K562 (cell line): ENCODE data around the gene HGS. TPM values are rescaled to one million over a fixed set of nuclear protein-coding genes. Genes with fewer than 3 reads are reported as not detected.
"Not testable (repeated sequence)": the region's sequence is repeated elsewhere in the genome, so short reads cannot be mapped to it uniquely, and the experiment has no call there.

Source experiments
- ATAC-seq: fragments of 200-7000 bp; cut with Tn5 transposase; 3 replicates; pipeline ENCODE4 v1.9.1; 2020; ENCODE audit warnings: moderate library complexity
- BruUV-seq: library from RNA; stranded (reverse); fragments of 400-500 nt; replicated peaks from 2 replicates; lab custom pipeline; 2021; lab: Mats Ljungman, UMichigan
- CTCF ChIA-PET: fragments of 300-600 bp; formaldehyde crosslinking; extraction: SDS; loops from one replicate; lab custom pipeline; 2021; ENCODE audit warnings: low intra/inter-chr PET ratio; lab: Yijun Ruan, JAX
- POLR2A ChIA-PET: fragments of 300-600, 350-650 bp; sonication (Branson Sonifier 250); formaldehyde crosslinking; extraction: SDS; loops from one replicate; lab custom pipeline; 2021; ENCODE audit warnings: antibody characterized with exemption, inconsistent platforms; lab: Yijun Ruan, JAX
- DNase-seq, 4 experiments: peaks; one replicate each; pipeline versions ENCODE4 v3.0.0 to v3.0.0-alpha.2; 2011 to 2018; ENCODE audit warnings: low spot score in 3 of 4, mixed read lengths in 3 of 4; ENCODE audit errors: extremely low read depth in 1 of 4
- FAIRE-seq: peaks from 2 replicates; lab custom pipeline; 2011; peaks lifted over from hg19 to GRCh38; lab: Jason Lieb, UNC
- H2AFZ ChIP-seq: 2 replicates; pipeline ENCODE4 v1.6.0; 2011; ENCODE audit warnings: low read depth, low read length, control low read depth, inconsistent platforms
- H3K27ac ChIP-seq: fragments of 200-600 bp; 3 replicates; pipeline ENCODE4 v1.8.0; 2011; ENCODE audit warnings: low read depth, mild to moderate bottlenecking, control low read depth, inconsistent platforms, low read length, moderate library complexity, mixed read lengths; ENCODE audit errors: extremely low read depth
- H3K27me3 ChIP-seq, 2 experiments: fragments of 300-600 bp in 1 of 2; 2 replicates in 1 of 2; 3 replicates in 1 of 2; pipeline versions ENCODE4 v1.6.0 to v1.8.0; 2011; ENCODE audit warnings: inconsistent platforms in 2 of 2, low read length in 2 of 2, mild to moderate bottlenecking in 1 of 2, mixed read lengths in 1 of 2, moderate library complexity in 1 of 2; ENCODE audit not compliant: control insufficient read depth in 2 of 2, insufficient read depth in 2 of 2
- H3K36me3 ChIP-seq: fragments of 300-600 bp; 3 replicates; pipeline ENCODE4 v1.8.0; 2011; ENCODE audit warnings: mild to moderate bottlenecking, low read length, inconsistent platforms; ENCODE audit not compliant: control insufficient read depth, insufficient read depth
- H3K4me1 ChIP-seq, 2 experiments: fragments of 200-600 bp in 1 of 2; replicated peaks in 1 of 2; 2 replicates in 1 of 2; 3 replicates in 1 of 2; pipeline versions ENCODE4 v1.5.1 to v1.8.0; 2011; ENCODE audit warnings: inconsistent platforms in 2 of 2, low read length in 2 of 2, mild to moderate bottlenecking in 1 of 2, mixed read lengths in 1 of 2, moderate library complexity in 1 of 2; ENCODE audit not compliant: control insufficient read depth in 2 of 2, insufficient read depth in 2 of 2
- H3K4me2 ChIP-seq: 2 replicates; pipeline ENCODE4 v1.6.1; 2011; ENCODE audit warnings: low read length, control low read depth, inconsistent platforms, mixed read lengths; ENCODE audit not compliant: insufficient read depth
- H3K4me3 ChIP-seq: fragments of 200-600 bp; sonication (generic), shearing (Covaris generic); 2 replicates; pipeline ENCODE4 v1.5.1; 2016; ENCODE audit warnings: control low read depth, inconsistent platforms
- H3K79me2 ChIP-seq: fragments of 200-600 bp; 3 replicates; pipeline ENCODE4 v1.8.0; 2011; ENCODE audit warnings: low read length, inconsistent platforms; ENCODE audit not compliant: control insufficient read depth, insufficient read depth
- H3K9ac ChIP-seq, 2 experiments: 2 replicates each; pipeline versions ENCODE4 v1.6.0 to v1.6.1; 2011; ENCODE audit warnings: low read depth in 2 of 2, low read length in 2 of 2, control low read depth in 1 of 2, inconsistent platforms in 1 of 2, mild to moderate bottlenecking in 1 of 2, mixed read lengths in 1 of 2; ENCODE audit not compliant: insufficient read depth in 1 of 2
- H3K9me1 ChIP-seq: one replicate; pipeline ENCODE4 v1.6.0; 2011; ENCODE audit warnings: inconsistent platforms, mild to moderate bottlenecking, low read length, moderate library complexity; ENCODE audit not compliant: control insufficient read depth, insufficient read depth
- H3K9me3 ChIP-seq: replicated peaks from 2 replicates; pipeline ENCODE4 v1.5.1; 2011; ENCODE audit warnings: low read depth, low read length, inconsistent platforms; ENCODE audit not compliant: control insufficient read depth, insufficient read depth
- H4K20me1 ChIP-seq: replicated peaks from 2 replicates; pipeline ENCODE4 v1.6.1; 2011; ENCODE audit warnings: low read length, inconsistent platforms, mixed read lengths; ENCODE audit not compliant: control insufficient read depth, insufficient read depth
- CXXC5 ChIP-seq: fragments of 250-450 bp; sonication (Bioruptor Pico); IDR thresholded peaks from 2 replicates; pipeline ENCODE4 v1.8.0; 2022; ENCODE audit warnings: inconsistent platforms, mild to moderate bottlenecking, moderate library complexity
- FOXK2 ChIP-seq, 2 experiments: fragments of 450-650 bp; IDR thresholded peaks in 1 of 2; conservative IDR thresholded peaks in 1 of 2; 2 replicates each; pipeline ENCODE4 v1.6.1; 2016; ENCODE audit warnings: low read depth in 2 of 2, mild to moderate bottlenecking in 1 of 2
- POLR2A ChIP-seq: fragments of 450-650 bp; conservative IDR thresholded peaks from 2 replicates; pipeline ENCODE4 v1.6.1; 2016
- RAD21 ChIP-seq, 2 experiments: fragments of 250-450 bp in 1 of 2; fragments of 450-650 bp in 1 of 2; sonication (Bioruptor Pico) in 1 of 2; formaldehyde crosslinking in 1 of 2; IDR thresholded peaks in 1 of 2; conservative IDR thresholded peaks in 1 of 2; 2 replicates each; pipeline versions ENCODE4 v1.4.0 to v1.8.0; 2020 to 2022; ENCODE audit warnings: mild to moderate bottlenecking in 2 of 2, moderate library complexity in 1 of 2
- SMC3 ChIP-seq: conservative IDR thresholded peaks from 2 replicates; pipeline ENCODE4 v1.6.1; 2011; ENCODE audit warnings: low read depth, low read length, improper control_type of control experiment; ENCODE audit not compliant: insufficient read depth
- WGBS: fragments of 100-300 bp; shearing (Covaris generic); methylation state at CpG from one replicate; pipeline ENCODE4 v1.1.6; 2016; ENCODE audit warnings: low coverage, mixed read lengths; ENCODE audit not compliant: insufficient coverage; ENCODE audit errors: missing lambda C conversion rate; 5-methylcytosine and 5-hydroxymethylcytosine counted together
- in situ Hi-C: fragments of 300-500 bp; cut with MboI; formaldehyde crosslinking; loops from 4 replicates; pipeline ENCODE4 v1.15.0; 2018; ENCODE audit warnings: inconsistent platforms, mixed read lengths
- intact Hi-C: fragments of 100-400 bp; cut with micrococcal nuclease; formaldehyde crosslinking; loops from 2 replicates; pipeline ENCODE4 v1.14.2; 2022
- polyA plus RNA-seq, 8 experiments: library from polyadenylated mRNA; depleted of rRNA in 4 of 8; stranded (reverse) in 5 of 8; unstranded in 3 of 8; fragments of >200 nt; fragmentation: Nextera tagmentation in 2 of 8; fragmentation: Illumina TruSeq in 1 of 8; extraction: Ambion mirVana in 2 of 8; extraction: Trizol in 1 of 8; gene quantifications; 2 replicates each; pipeline versions ENCODE4 v1.2.1 to v1.2.3, GENCODE V29; 2011 to 2014; ENCODE audit warnings: inconsistent platforms in 1 of 8, missing spikeins in 1 of 8
- total RNA-seq, 7 experiments: library from RNA; depleted of rRNA in 6 of 7; stranded (reverse); fragments of >200 nt in 6 of 7; fragmentation: Illumina TruSeq in 2 of 7; extraction: Trizol in 2 of 7; gene quantifications; 2 replicates each; pipeline versions ENCODE4 v1.2.1 to v1.2.3, GENCODE V29; 2011 to 2021; ENCODE audit warnings: low replicate concordance in 1 of 7
- TF ChIP-seq, protein P1 (sequence below), 3 experiments: IDR thresholded peaks in 2 of 3; conservative IDR thresholded peaks in 1 of 3; 2 replicates each; pipeline ENCODE4 v1.5.1; 2011 to 2012; ENCODE audit warnings: low read length in 3 of 3, mild to moderate bottlenecking in 3 of 3, control low read depth in 2 of 3, improper control_type of control experiment in 1 of 3, inconsistent platforms in 1 of 3, low read depth in 1 of 3, mixed read lengths in 1 of 3, moderate library complexity in 1 of 3; ENCODE audit not compliant: insufficient read depth in 2 of 3
- TF ChIP-seq, protein P2 (sequence below), 2 experiments: fragments of 450-650 bp; formaldehyde crosslinking in 1 of 2; IDR thresholded peaks; 2 replicates each; pipeline versions ENCODE4 v1.4.0 to v1.6.1; 2014 to 2020; ENCODE audit warnings: mild to moderate bottlenecking in 2 of 2, borderline replicate concordance in 1 of 2, low read depth in 1 of 2

The HGS gene
- total and polyA plus RNA-seq, 9 of the 15 experiments (the other 6 are each of a cell fraction or from before 2014, with no cell fraction given): 3.9 to 176 (median 77.1) TPM

DNA sequence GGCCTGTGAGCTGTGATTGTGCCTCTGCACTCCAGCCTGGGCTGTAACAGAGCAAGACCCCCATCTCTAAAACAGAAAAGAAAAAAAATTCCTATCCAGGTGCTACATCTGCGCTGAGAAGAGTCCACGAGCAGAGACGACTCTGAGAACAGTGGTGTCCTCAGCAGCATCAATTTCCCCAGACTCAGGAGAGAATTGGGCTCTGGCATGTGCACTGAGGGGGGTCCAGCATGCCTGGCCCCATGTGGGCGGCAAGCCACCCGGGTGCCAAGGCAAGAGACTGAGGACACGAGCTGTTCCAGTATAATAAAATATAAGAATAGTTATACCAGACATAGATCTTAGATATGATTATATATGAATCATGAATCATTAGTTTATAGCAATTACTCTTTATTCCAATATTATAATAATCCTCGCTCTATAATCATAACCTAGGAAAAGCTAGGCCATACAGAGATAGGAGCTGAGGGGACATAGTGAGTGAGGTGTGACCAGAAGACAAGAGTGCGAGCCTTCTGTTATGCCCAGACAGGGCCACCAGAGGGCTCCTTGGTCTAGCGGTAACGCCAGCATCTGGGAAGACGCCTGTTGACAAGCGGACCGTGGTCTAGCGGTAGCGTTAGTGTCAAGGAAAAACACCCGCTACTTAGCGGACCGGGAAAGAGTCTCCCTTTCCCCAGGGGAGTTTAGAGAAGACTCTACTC lies 8.1 kb upstream of the HGS start:
- BruUV-seq, in situ Hi-C loops, CTCF ChIA-PET: not testable (repeated sequence)
- TF ChIP-seq, protein P1, sequence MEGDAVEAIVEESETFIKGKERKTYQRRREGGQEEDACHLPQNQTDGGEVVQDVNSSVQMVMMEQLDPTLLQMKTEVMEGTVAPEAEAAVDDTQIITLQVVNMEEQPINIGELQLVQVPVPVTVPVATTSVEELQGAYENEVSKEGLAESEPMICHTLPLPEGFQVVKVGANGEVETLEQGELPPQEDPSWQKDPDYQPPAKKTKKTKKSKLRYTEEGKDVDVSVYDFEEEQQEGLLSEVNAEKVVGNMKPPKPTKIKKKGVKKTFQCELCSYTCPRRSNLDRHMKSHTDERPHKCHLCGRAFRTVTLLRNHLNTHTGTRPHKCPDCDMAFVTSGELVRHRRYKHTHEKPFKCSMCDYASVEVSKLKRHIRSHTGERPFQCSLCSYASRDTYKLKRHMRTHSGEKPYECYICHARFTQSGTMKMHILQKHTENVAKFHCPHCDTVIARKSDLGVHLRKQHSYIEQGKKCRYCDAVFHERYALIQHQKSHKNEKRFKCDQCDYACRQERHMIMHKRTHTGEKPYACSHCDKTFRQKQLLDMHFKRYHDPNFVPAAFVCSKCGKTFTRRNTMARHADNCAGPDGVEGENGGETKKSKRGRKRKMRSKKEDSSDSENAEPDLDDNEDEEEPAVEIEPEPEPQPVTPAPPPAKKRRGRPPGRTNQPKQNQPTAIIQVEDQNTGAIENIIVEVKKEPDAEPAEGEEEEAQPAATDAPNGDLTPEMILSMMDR (IDR thresholded peaks at IDR 0.05 in 2 of 3, conservative IDR thresholded peaks at IDR 0.05 in 1 of 3; ENCODE audit: insufficient read depth in 2 of 3, low read depth in 1 of 3, low read length in 3 of 3): peak; percentile 44 to 56 (median 50)
- peak; percentile 4; the same call in 1 of the 2 replicates for TF ChIP-seq POLR2A
- peak; percentile 46; the same call in 1 of the 2 replicates for TF ChIP-seq CXXC5 (CRISPR knock-in tag)
- TF ChIP-seq SMC3: peak; percentile 34
- TF ChIP-seq, protein P2, sequence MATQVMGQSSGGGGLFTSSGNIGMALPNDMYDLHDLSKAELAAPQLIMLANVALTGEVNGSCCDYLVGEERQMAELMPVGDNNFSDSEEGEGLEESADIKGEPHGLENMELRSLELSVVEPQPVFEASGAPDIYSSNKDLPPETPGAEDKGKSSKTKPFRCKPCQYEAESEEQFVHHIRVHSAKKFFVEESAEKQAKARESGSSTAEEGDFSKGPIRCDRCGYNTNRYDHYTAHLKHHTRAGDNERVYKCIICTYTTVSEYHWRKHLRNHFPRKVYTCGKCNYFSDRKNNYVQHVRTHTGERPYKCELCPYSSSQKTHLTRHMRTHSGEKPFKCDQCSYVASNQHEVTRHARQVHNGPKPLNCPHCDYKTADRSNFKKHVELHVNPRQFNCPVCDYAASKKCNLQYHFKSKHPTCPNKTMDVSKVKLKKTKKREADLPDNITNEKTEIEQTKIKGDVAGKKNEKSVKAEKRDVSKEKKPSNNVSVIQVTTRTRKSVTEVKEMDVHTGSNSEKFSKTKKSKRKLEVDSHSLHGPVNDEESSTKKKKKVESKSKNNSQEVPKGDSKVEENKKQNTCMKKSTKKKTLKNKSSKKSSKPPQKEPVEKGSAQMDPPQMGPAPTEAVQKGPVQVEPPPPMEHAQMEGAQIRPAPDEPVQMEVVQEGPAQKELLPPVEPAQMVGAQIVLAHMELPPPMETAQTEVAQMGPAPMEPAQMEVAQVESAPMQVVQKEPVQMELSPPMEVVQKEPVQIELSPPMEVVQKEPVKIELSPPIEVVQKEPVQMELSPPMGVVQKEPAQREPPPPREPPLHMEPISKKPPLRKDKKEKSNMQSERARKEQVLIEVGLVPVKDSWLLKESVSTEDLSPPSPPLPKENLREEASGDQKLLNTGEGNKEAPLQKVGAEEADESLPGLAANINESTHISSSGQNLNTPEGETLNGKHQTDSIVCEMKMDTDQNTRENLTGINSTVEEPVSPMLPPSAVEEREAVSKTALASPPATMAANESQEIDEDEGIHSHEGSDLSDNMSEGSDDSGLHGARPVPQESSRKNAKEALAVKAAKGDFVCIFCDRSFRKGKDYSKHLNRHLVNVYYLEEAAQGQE (IDR thresholded peaks at IDR 0.05; ENCODE audit: borderline replicate concordance): peak; percentile 42; the same call in 1 of the 2 replicates
- TF ChIP-seq, protein P2 (CRISPR knock-in tag; IDR thresholded peaks at IDR 0.05; ENCODE audit: low read depth): not testable (repeated sequence)
- peak; percentile 43 to 66; a peak in 3 of 4 replicates for TF ChIP-seq RAD21 (CRISPR knock-in tag; conservative IDR thresholded peaks at IDR 0.05 in 1 of 2, IDR thresholded peaks at IDR 0.05 in 1 of 2)
- TF ChIP-seq FOXK2 (conservative IDR thresholded peaks at IDR 0.05 in 1 of 2, IDR thresholded peaks at IDR 0.05 in 1 of 2; ENCODE audit: low read depth in 2 of 2): peak; percentile 64 to 72; a peak in 3 of 4 replicates

More for the DNA sequence above, 8.1 kb upstream of the HGS start:
- H3K4me3 ChIP-seq, H3K79me2 ChIP-seq, H4K20me1 ChIP-seq, H3K9ac ChIP-seq, H3K9me3 ChIP-seq, H3K27ac ChIP-seq, intact Hi-C loops, H2AFZ ChIP-seq, H3K4me2 ChIP-seq, H3K9me1 ChIP-seq, H3K27me3 ChIP-seq: not testable (repeated sequence)
- DNase-seq (peak in 1 of 4 experiments; percentile 50), ATAC-seq (peak; percentile 46), FAIRE-seq (peak; percentile 98)
- Histone ChIP-seq H3K36me3 (peaks cover 45% of the 10 kb centered on the region; the same call in 2 of the 3 replicates), H3K4me1 (peaks cover 0 to 29% of the 10 kb centered on the region in 2 experiments; a peak in 2 of 5 replicates)
- WGBS: 30% methylated on average over 17 of the region's 18 CpGs
- POLR2A ChIA-PET: interaction anchor here (1.0 to 2.5 kb wide), 7 partner anchors 8 to 119 kb away, joined by 3 to 9 read pairs (median 5); partner anchors contain the start of genes ARL16, CCDC137, HGS and OXLD1
